Smooth muscle cell (in vitro differentiated cells): Measurements from ENCODE around the gene MPL. TPM values are rescaled to one million over a fixed set of nuclear protein-coding genes. Genes with fewer than 3 reads are reported as not detected.
A peak's percentile ranks its signal among the peaks of the same experiment; 100 is the strongest.

Experiments used
- DNase-seq: peaks from one replicate; lab custom pipeline; 2025; ENCODE audit not compliant: unreplicated experiment; lab: John Stamatoyannopoulos, UW
- H2AFZ ChIP-seq: fragments of 200-600 bp; sonication (generic); 2 replicates; pipeline ENCODE4 v1.6.0; 2016; ENCODE audit warnings: antibody characterized with exemption, low read depth, mild to moderate bottlenecking
- H3F3A ChIP-seq: fragments of 200-600 bp; sonication (generic); 2 replicates; pipeline ENCODE4 v1.6.0; 2017; ENCODE audit warnings: antibody characterized with exemption, low read depth
- H3K27ac ChIP-seq: fragments of 200-600 bp; sonication (generic); 2 replicates; pipeline ENCODE4 v1.5.1; 2016; ENCODE audit warnings: low read depth, mild to moderate bottlenecking
- H3K27me3 ChIP-seq: fragments of 200-600 bp; sonication (generic); 2 replicates; pipeline ENCODE4 v1.6.1; 2016; ENCODE audit warnings: low read depth, mild to moderate bottlenecking
- H3K36me3 ChIP-seq: fragments of 200-600 bp; sonication (generic); 2 replicates; pipeline ENCODE4 v1.5.1; 2016; ENCODE audit warnings: low read depth
- H3K4me1 ChIP-seq: fragments of 200-600 bp; sonication (generic); 2 replicates; pipeline ENCODE4 v1.5.1; 2016; ENCODE audit warnings: low read depth
- H3K4me2 ChIP-seq: fragments of 200-600 bp; sonication (generic); 2 replicates; pipeline ENCODE4 v1.6.0; 2016; ENCODE audit warnings: mild to moderate bottlenecking
- H3K4me3 ChIP-seq: fragments of 200-600 bp; sonication (generic); 2 replicates; pipeline ENCODE4 v1.5.1; 2016; ENCODE audit warnings: mild to moderate bottlenecking
- H3K79me2 ChIP-seq: fragments of 200-600 bp; sonication (generic); 2 replicates; pipeline ENCODE4 v1.6.0; 2016; ENCODE audit warnings: low read depth, mild to moderate bottlenecking
- H3K9ac ChIP-seq: fragments of 200-600 bp; sonication (generic); 2 replicates; pipeline ENCODE4 v1.6.0; 2016; ENCODE audit warnings: low read depth
- H3K9me3 ChIP-seq: fragments of 200-600 bp; sonication (generic); replicated peaks from 2 replicates; pipeline ENCODE4 v1.5.1; 2016; ENCODE audit warnings: low read depth
- H4K20me1 ChIP-seq: fragments of 200-600 bp; sonication (generic); 2 replicates; pipeline ENCODE4 v1.6.0; 2016; ENCODE audit warnings: low read depth
- CTCF ChIP-seq: fragments of 200-600 bp; sonication (generic); IDR thresholded peaks from 2 replicates; pipeline ENCODE4 v1.5.1; 2017; ENCODE audit warnings: borderline replicate concordance, mild to moderate bottlenecking, antibody characterized with exemption; ENCODE audit not compliant: insufficient read depth, poor library complexity, severe bottlenecking
- WGBS: methylation state at CpG from one replicate; pipeline ENCODE4 v1.1.7; 2016; ENCODE audit warnings: low lambda C conversion rate; 5-methylcytosine and 5-hydroxymethylcytosine counted together
- polyA plus RNA-seq: library from polyadenylated mRNA; unstranded; fragments of >200 nt; fragmentation: Nextera tagmentation; extraction: Ambion mirVana; gene quantifications from 2 replicates; pipeline ENCODE4 v1.2.1, GENCODE V29; 2016
- total RNA-seq: library from RNA; depleted of rRNA; stranded (reverse); fragments of >200 nt; gene quantifications from 2 replicates; pipeline ENCODE4 v1.2.3, GENCODE V29; 2014

MPL gene
- total and polyA plus RNA-seq, 2 experiments from 2014 or later = not detected

- no peak overlapping the region for H3K9ac ChIP-seq
- H3F3A ChIP-seq = no peaks in the 10 kb centered on the region
- peaks cover 15% of the 10 kb centered on the region for H3K79me2 ChIP-seq
- H2AFZ ChIP-seq = no peak overlapping the region
- no peaks in the 10 kb centered on the region for H3K27me3 ChIP-seq
- no peak overlapping the region for H3K4me3 ChIP-seq
- H3K36me3 ChIP-seq = peaks cover 5% of the 10 kb centered on the region
- peaks cover 3% of the 10 kb centered on the region for H3K4me1 ChIP-seq
- H3K4me2 ChIP-seq = no peak overlapping the region
- 100% methylated on average over 2 of the region's 2 CpGs for WGBS
- H3K9me3 ChIP-seq = no peaks in the 10 kb centered on the region
- H3K27ac ChIP-seq = no peak overlapping the region
- no peak for TF ChIP-seq CTCF
- peaks cover 23% of the 10 kb centered on the region for H4K20me1 ChIP-seq
- DNase-seq = no peak
These were observed 45.8 kb downstream of the MPL start for GRCh38 chr1:43383449-43383848.

GRCh38 chr1:43386676-43387075, 49.1 kb downstream of the MPL start:
- Histone ChIP-seq H3K4me2 (no peak overlapping the region), H3F3A (no peaks in the 10 kb centered on the region), H3K27ac (peak overlapping the region; percentile 64), H2AFZ (no peak overlapping the region), H4K20me1 (peaks cover 27% of the 10 kb centered on the region), H3K9me3 (no peaks in the 10 kb centered on the region), H3K9ac (no peak overlapping the region), H3K4me3 (no peak overlapping the region), H3K79me2 (peaks cover 42% of the 10 kb centered on the region), H3K4me1 (peaks cover 16% of the 10 kb centered on the region), H3K27me3 (no peaks in the 10 kb centered on the region), H3K36me3 (peaks cover 5% of the 10 kb centered on the region)
- no peak for DNase-seq
- 97% methylated on average over 6 of the region's 6 CpGs for WGBS
- TF ChIP-seq CTCF = no peak

GRCh38 chr1:43387976-43388599, 50.5 kb downstream of the MPL start:
- peak overlapping the region; percentile 64 for H3K27ac ChIP-seq
- peak overlapping the region; percentile 74 for H3K4me3 ChIP-seq
- no peak for DNase-seq
- peaks cover 16% of the 10 kb centered on the region for H3K4me1 ChIP-seq
- peak overlapping the region; percentile 83 for H3K9ac ChIP-seq
- H3F3A ChIP-seq = no peaks in the 10 kb centered on the region
- no peaks in the 10 kb centered on the region for H3K9me3 ChIP-seq
- H3K27me3 ChIP-seq = no peaks in the 10 kb centered on the region
- H2AFZ ChIP-seq = no peak overlapping the region
- peaks cover 5% of the 10 kb centered on the region for H3K36me3 ChIP-seq
- H3K79me2 ChIP-seq = peaks cover 51% of the 10 kb centered on the region
- peaks cover 27% of the 10 kb centered on the region for H4K20me1 ChIP-seq
- peak overlapping the region; percentile 91 for H3K4me2 ChIP-seq
- no peak for TF ChIP-seq CTCF
- WGBS = 83% methylated on average over 4 of the region's 4 CpGs

GRCh38 chr1:43388613-43389012, 51.0 kb downstream of the MPL start:
- Histone ChIP-seq H4K20me1 (peaks cover 27% of the 10 kb centered on the region), H2AFZ (no peak overlapping the region), H3K9me3 (no peaks in the 10 kb centered on the region), H3K4me1 (peaks cover 16% of the 10 kb centered on the region), H3K27me3 (no peaks in the 10 kb centered on the region), H3K4me2 (peak overlapping the region; percentile 91), H3F3A (no peaks in the 10 kb centered on the region), H3K4me3 (peak overlapping the region; percentile 74), H3K79me2 (peaks cover 56% of the 10 kb centered on the region), H3K36me3 (peaks cover 5% of the 10 kb centered on the region), H3K27ac (peak overlapping the region; percentile 64), H3K9ac (peak overlapping the region; percentile 83)
- no peak for DNase-seq
- WGBS = 70% methylated on average over 3 of the region's 3 CpGs
- TF ChIP-seq CTCF = no peak
